ENCODE data around the gene HS3ST1. TPM values are rescaled to one million over a fixed set of nuclear protein-coding genes. Genes with fewer than 3 reads are reported as not detected.

Gene HS3ST1
- total RNA-seq, 1 donor from 2014 or later, result 2.5 TPM

DNA sequence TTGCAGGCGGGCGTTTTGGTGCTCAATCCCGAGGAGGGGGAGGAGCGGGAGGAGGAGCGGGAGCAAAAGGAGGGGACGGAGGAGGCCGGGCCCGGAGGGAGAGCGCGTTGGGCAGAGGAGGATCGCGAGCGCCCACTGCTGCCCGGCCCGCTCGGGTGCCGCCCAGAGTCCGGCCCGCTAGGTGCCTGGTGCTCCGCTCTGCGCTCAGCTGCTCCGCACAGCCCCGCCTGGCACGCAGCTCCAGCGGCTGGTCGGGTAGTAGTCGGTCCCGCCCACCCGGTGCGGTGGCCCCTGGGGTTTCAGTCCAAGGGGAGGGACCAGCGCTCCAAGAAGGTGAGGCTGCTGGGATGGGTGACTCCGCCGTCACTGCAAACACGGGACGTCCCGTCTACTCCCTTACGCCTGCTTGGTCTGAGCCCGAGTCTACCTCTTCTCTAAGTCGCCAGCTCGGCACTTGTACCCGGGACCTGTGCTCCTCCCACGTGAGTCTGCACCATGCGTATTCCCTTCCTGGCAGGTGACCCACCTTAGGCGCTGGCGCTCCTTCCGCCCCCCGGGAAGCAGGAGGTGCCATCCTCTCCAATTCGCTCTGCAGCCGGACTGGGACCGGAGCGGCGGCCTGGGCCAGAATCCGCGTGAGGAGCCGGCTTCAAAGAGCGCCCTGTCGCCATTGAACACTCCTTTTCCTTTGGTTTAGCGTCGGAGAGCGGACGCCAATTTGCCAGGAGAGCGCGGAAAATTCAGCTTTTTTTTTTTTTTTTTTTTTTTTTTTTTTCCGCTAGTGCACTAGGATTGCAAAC, 405 bp upstream of the HS3ST1 start:
- no peaks in the 10 kb centered on the region for H3K9me3 Mint-ChIP-seq
- no peak overlapping the region for H3K27ac Mint-ChIP-seq
- peaks cover 65% of the 10 kb centered on the region for H3K27me3 Mint-ChIP-seq (ENCODE audit: low read depth)
- peak overlapping the region; percentile 82 for H3K4me3 Mint-ChIP-seq (ENCODE audit: low read depth)
- peaks cover 10% of the 10 kb centered on the region for H3K4me1 Mint-ChIP-seq (ENCODE audit: low read depth)
- intact Hi-C loops (cut with micrococcal nuclease), result loop anchor here (2.0 to 5.0 kb wide), 3 partner anchors 68 to 697 kb away; no protein-coding TSS in a partner anchor
- peak; percentile 18 for DNase-seq (ENCODE audit: low spot score)
- no peaks in the 10 kb centered on the region for H3K36me3 Mint-ChIP-seq (ENCODE audit: low read depth)

DNA sequence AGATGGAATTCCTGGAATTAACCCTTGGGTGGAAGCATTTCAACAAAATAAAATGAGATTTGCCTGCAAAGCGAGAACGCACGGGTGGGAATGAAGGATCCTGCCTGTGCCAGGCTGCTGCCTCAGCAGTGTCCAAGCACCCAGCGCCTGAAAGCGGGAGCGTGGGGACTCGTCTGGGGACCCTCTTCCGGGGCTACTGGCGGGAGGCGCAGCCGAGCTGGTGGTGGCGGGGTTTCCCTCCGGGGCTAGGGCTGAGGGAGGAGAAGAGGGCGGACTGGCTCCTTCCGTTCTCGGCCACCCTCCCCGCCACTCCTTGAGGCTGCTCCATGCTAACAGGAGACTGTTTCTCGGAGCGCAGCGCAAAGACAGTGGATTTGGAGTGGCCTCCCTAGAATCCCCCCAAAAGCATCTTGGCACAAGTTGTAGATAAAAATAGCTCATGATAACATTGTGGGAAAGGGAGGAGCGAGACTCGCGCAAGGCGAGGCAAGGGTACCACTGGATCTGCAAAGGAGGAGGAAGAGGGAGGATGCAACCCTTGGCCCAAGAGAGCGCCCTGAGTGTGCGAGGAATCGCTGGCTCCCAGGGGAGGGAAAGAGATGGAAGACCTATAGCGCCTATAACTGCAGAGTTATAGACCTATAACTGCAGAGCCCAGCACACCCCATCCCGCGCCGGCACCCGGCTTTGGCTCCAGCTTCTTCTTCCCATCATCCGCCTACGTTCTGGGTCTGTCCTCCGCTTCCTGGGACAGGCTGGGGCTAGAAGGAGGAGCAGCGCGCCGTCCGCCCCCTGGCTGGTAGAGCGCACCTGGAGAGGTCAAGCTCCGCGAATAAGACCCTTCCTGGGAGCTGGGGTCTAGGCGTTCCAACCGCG, 1.3 kb downstream of the HS3ST1 start:
- Mint-ChIP-seq H3K4me3 (ENCODE audit: low read depth) (peak overlapping the region; percentile 82), H3K36me3 (ENCODE audit: low read depth) (no peaks in the 10 kb centered on the region), H3K9me3 (no peaks in the 10 kb centered on the region), H3K27ac (no peak overlapping the region), H3K4me1 (ENCODE audit: low read depth) (peaks cover 10% of the 10 kb centered on the region), H3K27me3 (ENCODE audit: low read depth) (peaks cover 58% of the 10 kb centered on the region)
- DNase-seq (ENCODE audit: low spot score), result no peak
- intact Hi-C loops (cut with micrococcal nuclease), result loop anchor here (5.0 kb wide), 2 partner anchors 85 to 695 kb away; no protein-coding TSS in a partner anchor

DNA sequence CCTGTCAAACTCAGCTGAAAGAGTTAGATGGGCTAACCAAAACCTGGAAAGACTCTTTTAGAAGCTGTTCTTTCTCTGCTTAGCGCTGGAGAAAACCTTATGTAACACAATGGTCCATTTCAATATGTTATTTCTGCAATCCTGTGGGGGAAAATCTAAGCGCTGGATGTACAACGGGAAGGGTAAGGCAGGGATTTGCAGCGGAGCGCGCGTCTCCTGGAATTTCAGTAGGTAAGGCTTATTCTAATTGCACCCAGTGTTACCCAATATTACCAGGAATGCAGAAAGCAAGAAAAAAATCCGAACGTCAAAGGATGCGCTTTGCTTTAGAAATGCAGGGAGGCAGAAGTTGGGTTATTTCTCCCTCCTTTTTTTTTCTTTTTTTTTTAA, 2.0 kb downstream of the HS3ST1 start:
- Mint-ChIP-seq H3K4me1 (ENCODE audit: low read depth) (peaks cover 10% of the 10 kb centered on the region), H3K36me3 (ENCODE audit: low read depth) (no peaks in the 10 kb centered on the region), H3K4me3 (ENCODE audit: low read depth) (peak overlapping the region; percentile 37), H3K27ac (no peak overlapping the region), H3K27me3 (ENCODE audit: low read depth) (peaks cover 56% of the 10 kb centered on the region), H3K9me3 (no peaks in the 10 kb centered on the region)
- intact Hi-C loops (cut with micrococcal nuclease), result loop anchor here (5.0 kb wide), 2 partner anchors 86 to 694 kb away; no protein-coding TSS in a partner anchor
- no peak for DNase-seq (ENCODE audit: low spot score)

DNA sequence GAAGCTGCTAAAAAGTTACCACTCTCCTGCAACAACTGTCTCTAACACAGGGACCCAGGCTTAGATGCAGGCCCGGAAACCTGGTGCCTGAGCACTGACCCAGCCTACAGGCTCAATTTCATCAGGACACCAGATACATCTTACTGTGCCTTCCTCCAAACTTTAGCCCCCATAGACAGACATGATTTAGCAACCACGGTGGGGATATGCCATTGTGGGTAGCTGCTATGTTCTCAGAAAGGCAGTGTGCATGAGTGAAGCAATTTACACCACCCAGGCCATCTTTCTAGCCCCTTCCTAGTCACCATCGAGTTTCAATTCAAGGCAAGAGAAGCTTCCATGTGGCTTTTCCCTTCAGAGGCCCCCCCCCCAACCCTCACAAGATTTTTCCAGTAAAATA, 2.7 kb downstream of the HS3ST1 start:
- no peaks in the 10 kb centered on the region for H3K9me3 Mint-ChIP-seq
- H3K27me3 Mint-ChIP-seq (ENCODE audit: low read depth), result peaks cover 51% of the 10 kb centered on the region
- H3K4me3 Mint-ChIP-seq (ENCODE audit: low read depth), result no peak overlapping the region
- intact Hi-C loops (cut with micrococcal nuclease), result loop anchor here (5.0 kb wide), 2 partner anchors 86 to 694 kb away; no protein-coding TSS in a partner anchor
- H3K4me1 Mint-ChIP-seq (ENCODE audit: low read depth), result peaks cover 15% of the 10 kb centered on the region
- no peaks in the 10 kb centered on the region for H3K36me3 Mint-ChIP-seq (ENCODE audit: low read depth)
- no peak overlapping the region for H3K27ac Mint-ChIP-seq
- no peak for DNase-seq (ENCODE audit: low spot score)

DNA sequence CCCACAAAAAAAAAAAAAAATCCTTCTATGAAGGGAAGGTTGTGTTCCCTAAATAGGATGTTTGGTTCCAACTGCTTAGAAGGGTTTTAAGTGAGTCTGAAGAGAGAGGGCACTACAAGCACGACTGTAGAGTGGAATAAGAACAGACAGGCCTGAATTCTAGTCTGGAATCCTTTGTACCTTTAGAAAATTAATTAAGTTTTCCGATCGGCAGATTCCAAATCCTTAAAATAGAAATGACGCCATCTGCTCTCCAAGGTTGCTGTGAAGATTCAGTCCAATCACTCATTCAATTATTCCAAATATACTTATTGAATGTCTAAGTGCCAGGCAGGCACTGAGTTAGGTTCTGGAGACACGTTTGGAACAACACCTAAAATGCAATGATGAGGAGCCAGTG, 3.8 kb downstream of the HS3ST1 start:
- intact Hi-C loops (cut with micrococcal nuclease), result loop anchor here (1.0 to 5.0 kb wide), 4 partner anchors 87 to 870 kb away; no protein-coding TSS in a partner anchor
- peaks cover 48% of the 10 kb centered on the region for H3K27me3 Mint-ChIP-seq (ENCODE audit: low read depth)
- no peaks in the 10 kb centered on the region for H3K36me3 Mint-ChIP-seq (ENCODE audit: low read depth)
- H3K4me3 Mint-ChIP-seq (ENCODE audit: low read depth), result no peak overlapping the region
- H3K9me3 Mint-ChIP-seq, result no peaks in the 10 kb centered on the region
- no peak for DNase-seq (ENCODE audit: low spot score)
- H3K27ac Mint-ChIP-seq, result no peak overlapping the region
- H3K4me1 Mint-ChIP-seq (ENCODE audit: low read depth), result peaks cover 16% of the 10 kb centered on the region

DNA sequence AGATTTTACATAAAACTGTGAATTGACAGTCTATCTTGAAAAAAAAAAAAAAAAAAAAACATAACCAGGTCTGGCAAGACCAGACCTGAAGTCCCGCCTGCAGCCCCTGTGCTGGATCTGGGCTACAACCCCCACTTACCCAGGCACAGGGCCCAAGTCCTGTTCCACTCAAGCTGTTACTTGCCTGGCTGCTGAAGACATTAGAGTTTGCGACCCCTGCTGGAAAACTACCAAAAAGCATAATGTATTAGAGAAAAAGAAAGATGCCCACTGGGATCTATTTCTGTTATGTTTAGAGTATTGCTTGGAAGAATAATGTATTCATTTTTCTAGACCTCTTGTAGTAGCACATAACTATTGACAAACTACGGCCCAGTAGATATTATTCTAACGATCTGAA, 4.7 kb downstream of the HS3ST1 start:
- Mint-ChIP-seq H3K27ac (no peak overlapping the region), H3K27me3 (ENCODE audit: low read depth) (peaks cover 43% of the 10 kb centered on the region), H3K36me3 (ENCODE audit: low read depth) (no peaks in the 10 kb centered on the region), H3K4me3 (ENCODE audit: low read depth) (no peak overlapping the region), H3K9me3 (no peaks in the 10 kb centered on the region), H3K4me1 (ENCODE audit: low read depth) (peaks cover 16% of the 10 kb centered on the region)
- DNase-seq (ENCODE audit: low spot score), result no peak
- intact Hi-C loops (cut with micrococcal nuclease), result loop anchor here (1.0 kb wide), 2 partner anchors 842 to 869 kb away; no protein-coding TSS in a partner anchor

DNA sequence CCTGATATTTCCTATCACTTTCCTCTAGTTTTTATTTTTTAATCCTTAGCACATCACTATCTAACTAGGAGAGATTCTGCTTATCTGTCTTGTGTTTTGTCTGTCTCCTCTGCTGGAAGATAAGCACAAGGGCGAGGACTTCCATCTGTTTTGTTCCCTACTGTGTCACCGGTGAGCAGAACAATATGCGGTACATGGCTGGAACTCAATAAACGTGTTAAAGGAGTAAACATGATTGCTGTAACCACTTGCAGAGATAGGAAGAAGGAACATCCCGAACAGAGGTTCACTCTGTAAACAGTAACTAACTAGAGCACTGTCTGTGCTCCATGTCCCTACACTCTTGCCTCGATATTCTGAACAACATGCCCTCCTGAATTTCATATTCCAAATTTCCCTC, 5.2 kb downstream of the HS3ST1 start:
- intact Hi-C loops (cut with micrococcal nuclease), result no loop called here
- H3K27ac Mint-ChIP-seq, result no peak overlapping the region
- no peak overlapping the region for H3K4me3 Mint-ChIP-seq (ENCODE audit: low read depth)
- peaks cover 16% of the 10 kb centered on the region for H3K4me1 Mint-ChIP-seq (ENCODE audit: low read depth)
- H3K27me3 Mint-ChIP-seq (ENCODE audit: low read depth), result peaks cover 42% of the 10 kb centered on the region
- DNase-seq (ENCODE audit: low spot score), result no peak
- H3K36me3 Mint-ChIP-seq (ENCODE audit: low read depth), result no peaks in the 10 kb centered on the region
- no peaks in the 10 kb centered on the region for H3K9me3 Mint-ChIP-seq

DNA sequence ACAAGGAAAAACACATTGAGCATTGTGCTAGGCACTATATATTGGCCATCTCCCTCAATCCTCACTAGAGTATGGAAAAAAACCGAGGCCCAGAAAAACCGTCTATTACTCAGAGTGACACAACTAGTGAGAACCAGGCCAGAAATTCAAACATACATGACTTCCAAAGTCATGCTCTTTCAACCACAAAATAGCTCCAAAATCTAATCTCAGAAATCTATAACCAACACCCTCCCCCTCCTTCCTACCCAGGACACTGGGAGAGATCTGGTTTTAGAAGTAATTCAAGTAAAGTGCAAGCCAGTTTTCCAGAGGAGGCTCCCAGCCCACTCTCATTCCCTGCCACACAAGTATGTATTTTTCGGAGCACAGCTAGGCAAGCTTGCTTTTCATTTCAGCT, 7.6 kb downstream of the HS3ST1 start:
- no peak for DNase-seq (ENCODE audit: low spot score)
- Mint-ChIP-seq H3K27me3 (ENCODE audit: low read depth) (peaks cover 21% of the 10 kb centered on the region), H3K9me3 (no peaks in the 10 kb centered on the region), H3K4me1 (ENCODE audit: low read depth) (peaks cover 8% of the 10 kb centered on the region), H3K36me3 (ENCODE audit: low read depth) (no peaks in the 10 kb centered on the region), H3K4me3 (ENCODE audit: low read depth) (no peak overlapping the region), H3K27ac (no peak overlapping the region)
- intact Hi-C loops (cut with micrococcal nuclease), result no loop called here

DNA sequence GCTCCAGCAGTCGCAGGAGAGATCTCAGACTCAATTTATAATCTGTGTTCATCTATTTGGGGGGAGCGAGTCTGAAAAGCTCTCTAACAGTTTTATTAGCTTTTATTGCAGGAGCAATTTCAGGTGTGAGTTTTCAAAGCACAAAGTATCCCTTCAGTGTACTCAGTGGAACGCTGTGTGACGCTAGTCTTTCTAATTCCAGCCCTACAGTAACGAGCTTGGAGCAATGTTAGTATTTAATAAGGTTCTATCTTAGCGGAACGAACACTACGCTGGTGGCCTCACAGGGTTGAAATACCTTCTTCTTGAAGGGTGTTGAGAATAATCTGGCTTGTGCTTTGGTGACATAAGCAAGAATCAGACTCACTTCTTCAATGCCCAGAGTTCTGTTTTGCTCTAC, 8.4 kb downstream of the HS3ST1 start:
- H3K4me1 Mint-ChIP-seq (ENCODE audit: low read depth), result peaks cover 6% of the 10 kb centered on the region
- DNase-seq (ENCODE audit: low spot score), result no peak
- intact Hi-C loops (cut with micrococcal nuclease), result no loop called here
- no peaks in the 10 kb centered on the region for H3K9me3 Mint-ChIP-seq
- H3K4me3 Mint-ChIP-seq (ENCODE audit: low read depth), result no peak overlapping the region
- H3K36me3 Mint-ChIP-seq (ENCODE audit: low read depth), result no peaks in the 10 kb centered on the region
- no peak overlapping the region for H3K27ac Mint-ChIP-seq
- H3K27me3 Mint-ChIP-seq (ENCODE audit: low read depth), result peaks cover 14% of the 10 kb centered on the region

DNA sequence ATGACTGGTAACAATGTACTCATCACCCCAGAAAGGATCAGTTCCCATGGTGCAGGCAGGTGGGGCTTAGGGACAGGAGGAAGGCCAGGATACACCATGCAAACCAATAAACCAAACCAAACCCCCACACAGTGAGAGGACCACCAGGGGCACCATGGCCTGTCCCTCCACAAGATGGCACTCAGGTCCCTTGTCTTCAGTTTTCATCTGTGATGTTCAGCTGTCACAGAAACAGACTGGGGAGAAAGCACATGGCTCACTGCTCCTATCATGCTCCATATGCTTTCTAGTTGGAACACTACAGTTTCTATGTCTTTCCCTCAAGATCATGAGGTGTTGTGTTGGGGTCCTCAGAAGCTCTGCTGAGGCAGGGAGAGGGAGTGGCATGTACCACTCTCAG, 10.1 kb downstream of the HS3ST1 start:
- Mint-ChIP-seq H3K27ac (no peak overlapping the region), H3K9me3 (no peaks in the 10 kb centered on the region), H3K4me1 (ENCODE audit: low read depth) (peaks cover 6% of the 10 kb centered on the region), H3K27me3 (ENCODE audit: low read depth) (peaks cover 13% of the 10 kb centered on the region), H3K4me3 (ENCODE audit: low read depth) (no peak overlapping the region), H3K36me3 (ENCODE audit: low read depth) (no peaks in the 10 kb centered on the region)
- intact Hi-C loops (cut with micrococcal nuclease), result no loop called here
- DNase-seq (ENCODE audit: low spot score), result no peak

DNA sequence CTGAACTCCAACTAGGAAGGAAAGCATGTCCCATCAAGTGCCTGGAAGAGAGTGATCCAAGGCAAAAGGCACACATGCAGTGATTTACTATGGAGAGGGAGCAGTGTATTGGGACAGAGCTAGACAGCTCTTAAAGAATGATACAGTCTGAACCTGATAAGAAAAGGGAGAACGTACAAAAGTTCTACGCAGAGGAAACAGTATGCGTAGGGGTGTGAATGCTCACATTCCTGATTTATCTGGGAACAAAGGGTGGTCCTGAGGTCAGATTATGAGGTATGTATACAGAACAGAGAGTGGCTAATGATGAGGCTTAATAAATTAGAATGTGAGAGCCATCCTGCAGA, 12.0 kb downstream of the HS3ST1 start:
- Mint-ChIP-seq H3K27ac (no peak overlapping the region), H3K4me1 (ENCODE audit: low read depth) (peaks cover 6% of the 10 kb centered on the region), H3K4me3 (ENCODE audit: low read depth) (no peak overlapping the region), H3K36me3 (ENCODE audit: low read depth) (no peaks in the 10 kb centered on the region), H3K9me3 (no peaks in the 10 kb centered on the region), H3K27me3 (ENCODE audit: low read depth) (peaks cover 8% of the 10 kb centered on the region)
- intact Hi-C loops (cut with micrococcal nuclease), result no loop called here
- DNase-seq (ENCODE audit: low spot score), result no peak

DNA sequence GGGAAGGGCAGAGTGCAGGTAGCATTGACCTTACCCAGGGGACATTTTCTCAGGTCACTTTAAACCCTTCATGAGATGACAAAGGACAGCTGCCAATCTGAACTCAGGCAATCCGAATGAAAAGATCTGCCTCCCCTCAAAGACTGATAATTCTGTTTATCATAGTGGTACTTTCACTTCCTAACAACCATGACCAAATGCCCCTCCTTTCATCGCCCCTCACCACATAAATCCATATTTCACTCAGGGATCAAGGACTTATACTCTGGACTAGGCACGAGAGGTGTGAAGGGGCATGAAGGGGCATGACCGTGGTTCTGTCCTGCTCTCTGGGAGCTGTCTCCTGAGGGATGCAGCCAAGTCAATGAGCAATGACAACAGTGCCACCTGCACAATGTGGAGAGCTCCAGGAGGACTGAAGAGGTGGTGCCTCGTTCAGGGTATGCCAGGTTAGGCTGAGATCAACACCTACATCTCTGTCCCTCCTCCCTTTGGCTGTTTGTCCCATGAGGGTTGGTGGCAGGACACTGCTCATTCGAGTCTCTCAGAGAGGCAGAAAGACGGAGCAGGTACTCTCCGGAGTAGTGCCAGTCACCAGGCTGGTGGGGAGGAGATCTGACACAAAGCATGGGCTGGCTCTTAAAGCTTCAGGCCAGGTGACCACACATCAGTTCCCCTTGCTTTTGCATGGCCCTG, 12.5 kb downstream of the HS3ST1 start:
- H3K36me3 Mint-ChIP-seq (ENCODE audit: low read depth), result no peaks in the 10 kb centered on the region
- H3K27me3 Mint-ChIP-seq (ENCODE audit: low read depth), result peaks cover 8% of the 10 kb centered on the region
- no peak for DNase-seq (ENCODE audit: low spot score)
- H3K4me3 Mint-ChIP-seq (ENCODE audit: low read depth), result no peak overlapping the region
- intact Hi-C loops (cut with micrococcal nuclease), result no loop called here
- peaks cover 3% of the 10 kb centered on the region for H3K4me1 Mint-ChIP-seq (ENCODE audit: low read depth)
- no peak overlapping the region for H3K27ac Mint-ChIP-seq
- H3K9me3 Mint-ChIP-seq, result no peaks in the 10 kb centered on the region

All from activated T-helper 2 cell treated with anti-CD3 and anti-CD28 coated beads, Interferon-gamma antibody, Interleukin-2, Interleukin-4, amounts not matched to agents 10 μg/mL and 5 μg/mL and 100 μg/mL, durations not matched to agents 14 hours and 24 hours and 36 hours (primary cell).